Measurements from ENCODE around the gene SLC19A3. TPM values are rescaled to one million over a fixed set of nuclear protein-coding genes. Genes with fewer than 3 reads are reported as not detected.

SLC19A3 gene
- total RNA-seq, 2 donors from 2014 or later: 6.4 to 19.6 TPM

DNA sequence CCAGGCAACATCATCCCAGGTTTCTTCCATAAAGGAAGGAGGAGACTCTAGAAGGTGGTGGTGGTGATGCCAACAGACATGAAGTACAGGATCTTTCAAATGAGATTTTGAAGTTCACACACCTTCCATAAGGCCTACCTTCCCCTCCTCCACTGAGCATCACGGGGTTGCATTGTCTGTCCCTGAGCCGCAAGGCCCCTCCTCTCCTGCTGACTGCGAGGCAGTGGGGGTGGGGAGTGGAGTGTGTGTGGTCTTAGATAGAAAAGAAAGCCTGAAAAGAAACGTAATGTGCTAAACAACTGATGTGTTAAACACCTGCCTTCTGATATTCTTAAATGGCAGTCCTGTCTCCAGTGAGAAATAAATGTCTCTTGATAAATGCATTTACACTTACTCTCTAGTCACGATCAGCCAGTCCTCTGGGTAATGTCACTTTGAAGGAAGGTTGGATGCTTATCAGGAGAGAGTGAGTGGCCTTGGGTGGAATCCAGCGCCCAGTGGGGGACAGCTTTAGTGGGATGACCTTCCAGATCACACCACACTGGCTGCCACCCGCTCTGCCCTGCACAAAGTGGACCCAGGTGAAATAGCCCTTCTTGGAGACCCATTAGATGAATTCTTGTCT is 56.7 kb downstream of the SLC19A3 start:
- TF ChIP-seq, protein P1, sequence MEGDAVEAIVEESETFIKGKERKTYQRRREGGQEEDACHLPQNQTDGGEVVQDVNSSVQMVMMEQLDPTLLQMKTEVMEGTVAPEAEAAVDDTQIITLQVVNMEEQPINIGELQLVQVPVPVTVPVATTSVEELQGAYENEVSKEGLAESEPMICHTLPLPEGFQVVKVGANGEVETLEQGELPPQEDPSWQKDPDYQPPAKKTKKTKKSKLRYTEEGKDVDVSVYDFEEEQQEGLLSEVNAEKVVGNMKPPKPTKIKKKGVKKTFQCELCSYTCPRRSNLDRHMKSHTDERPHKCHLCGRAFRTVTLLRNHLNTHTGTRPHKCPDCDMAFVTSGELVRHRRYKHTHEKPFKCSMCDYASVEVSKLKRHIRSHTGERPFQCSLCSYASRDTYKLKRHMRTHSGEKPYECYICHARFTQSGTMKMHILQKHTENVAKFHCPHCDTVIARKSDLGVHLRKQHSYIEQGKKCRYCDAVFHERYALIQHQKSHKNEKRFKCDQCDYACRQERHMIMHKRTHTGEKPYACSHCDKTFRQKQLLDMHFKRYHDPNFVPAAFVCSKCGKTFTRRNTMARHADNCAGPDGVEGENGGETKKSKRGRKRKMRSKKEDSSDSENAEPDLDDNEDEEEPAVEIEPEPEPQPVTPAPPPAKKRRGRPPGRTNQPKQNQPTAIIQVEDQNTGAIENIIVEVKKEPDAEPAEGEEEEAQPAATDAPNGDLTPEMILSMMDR (IDR thresholded peaks at IDR 0.05): no peak
- Histone ChIP-seq H3K9ac (ENCODE audit: low read depth in 2 of 2, low read length in 2 of 2) (no peak overlapping the region), H3K9me3 (no peaks in the 10 kb centered on the region), H3K4me3 (no peak overlapping the region), H3K4me1 (no peaks in the 10 kb centered on the region), H3K27ac (no peak overlapping the region), H3K36me3 (no peaks in the 10 kb centered on the region), H3K27me3 (no peaks in the 10 kb centered on the region)
- DNase-seq: no peak
- intact Hi-C loops (cut with DNase I): loop anchor here (2.0 kb wide), 1 partner anchor 106 kb away; no protein-coding TSS in a partner anchor

DNA sequence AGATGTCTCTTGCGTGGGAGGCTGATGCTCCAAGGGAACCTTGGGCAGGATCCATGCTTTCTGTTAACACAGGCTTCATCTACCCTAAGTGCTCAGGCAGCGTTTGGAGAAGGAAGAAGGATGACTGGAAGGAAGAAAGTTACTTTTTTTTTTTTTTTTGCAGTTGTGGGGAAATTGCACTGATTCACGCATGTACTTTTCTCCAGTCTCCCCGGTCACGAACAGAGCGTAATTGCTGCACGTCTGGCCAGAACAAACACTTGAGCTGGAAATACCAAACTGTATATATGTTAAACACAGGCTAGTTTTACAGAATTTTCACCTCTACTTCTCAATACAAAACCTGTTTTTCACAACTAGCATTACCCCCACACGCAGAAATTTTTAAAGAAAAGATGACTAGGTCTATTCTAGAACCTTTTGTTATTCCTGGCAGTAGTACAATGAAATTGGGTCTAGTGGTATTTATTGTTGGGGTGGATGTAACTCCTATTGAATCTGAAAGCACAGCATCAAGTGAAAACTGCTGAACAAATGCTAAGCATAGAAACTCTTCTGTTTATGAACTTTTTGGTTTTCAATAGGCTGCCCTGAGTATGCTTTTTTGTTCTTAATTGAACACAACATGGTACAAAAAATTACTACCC is 60.5 kb downstream of the SLC19A3 start:
- intact Hi-C loops (cut with DNase I): loop anchor here (5.0 to 10.0 kb wide), 3 partner anchors 205 to 253 kb away; no protein-coding TSS in a partner anchor
- Histone ChIP-seq H3K4me3 (no peak overlapping the region), H3K36me3 (no peaks in the 10 kb centered on the region), H3K27ac (no peak overlapping the region), H3K9ac (ENCODE audit: low read depth in 2 of 2, low read length in 2 of 2) (no peak overlapping the region), H3K27me3 (no peaks in the 10 kb centered on the region), H3K4me1 (no peaks in the 10 kb centered on the region), H3K9me3 (no peaks in the 10 kb centered on the region)
- TF ChIP-seq, protein P1 (IDR thresholded peaks at IDR 0.05): no peak
- DNase-seq: no peak

DNA sequence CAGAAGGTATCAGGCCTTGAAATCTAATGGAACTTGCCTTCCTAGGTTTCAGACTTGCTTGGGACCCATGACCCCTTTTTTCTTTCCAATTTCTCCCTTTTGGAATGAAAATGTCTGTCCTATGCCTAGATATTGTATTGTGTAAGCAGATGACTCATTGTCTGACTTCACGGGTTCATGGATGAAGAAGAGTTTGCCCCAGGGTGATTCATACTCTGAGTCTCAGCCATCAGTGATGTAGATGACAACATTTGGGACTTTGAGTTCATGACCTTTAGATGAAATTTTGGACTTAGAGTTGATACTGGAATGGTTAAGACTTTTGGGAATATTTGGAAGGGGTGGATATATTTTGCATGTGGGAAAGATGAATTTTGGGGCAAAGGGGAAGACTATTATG is 62.4 kb downstream of the SLC19A3 start:
- no peaks in the 10 kb centered on the region for H3K27me3 ChIP-seq
- H3K27ac ChIP-seq: no peak overlapping the region
- H3K36me3 ChIP-seq: no peaks in the 10 kb centered on the region
- TF ChIP-seq, protein P1 (IDR thresholded peaks at IDR 0.05): no peak
- DNase-seq: no peak
- intact Hi-C loops (cut with DNase I): loop anchor here (5.0 to 10.0 kb wide), 3 partner anchors 207 to 251 kb away; no protein-coding TSS in a partner anchor
- H3K4me1 ChIP-seq: no peaks in the 10 kb centered on the region
- H3K9ac ChIP-seq (ENCODE audit: low read depth in 2 of 2, low read length in 2 of 2): no peak overlapping the region
- no peak overlapping the region for H3K4me3 ChIP-seq
- no peaks in the 10 kb centered on the region for H3K9me3 ChIP-seq

DNA sequence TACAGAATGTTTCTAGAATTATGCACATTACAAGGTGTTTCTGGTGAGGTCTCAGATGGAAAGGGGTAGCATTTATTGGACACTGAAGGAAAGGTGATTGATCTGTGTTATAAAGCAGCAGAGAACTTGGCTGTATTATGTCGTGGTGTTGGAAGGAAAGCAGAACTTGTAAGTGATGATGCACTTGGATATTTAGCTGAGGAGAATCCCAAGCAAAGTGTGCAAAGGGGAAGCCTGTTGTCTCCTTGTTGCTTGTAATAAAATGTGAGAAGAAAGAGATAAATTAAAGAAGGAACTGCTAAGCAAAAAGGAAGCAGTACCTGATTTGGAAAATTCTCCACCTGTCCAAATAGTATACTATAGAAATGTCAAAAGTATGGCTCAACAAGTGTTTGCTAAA is 63.4 kb downstream of the SLC19A3 start:
- Histone ChIP-seq H3K27me3 (no peaks in the 10 kb centered on the region), H3K27ac (no peak overlapping the region), H3K9me3 (no peaks in the 10 kb centered on the region), H3K36me3 (no peaks in the 10 kb centered on the region), H3K4me1 (no peaks in the 10 kb centered on the region), H3K4me3 (no peak overlapping the region), H3K9ac (ENCODE audit: low read depth in 2 of 2, low read length in 2 of 2) (no peak overlapping the region)
- TF ChIP-seq, protein P1 (IDR thresholded peaks at IDR 0.05): no peak
- intact Hi-C loops (cut with DNase I): loop anchor here (10.0 kb wide), 1 partner anchor 250 kb away; no protein-coding TSS in a partner anchor
- no peak for DNase-seq

DNA sequence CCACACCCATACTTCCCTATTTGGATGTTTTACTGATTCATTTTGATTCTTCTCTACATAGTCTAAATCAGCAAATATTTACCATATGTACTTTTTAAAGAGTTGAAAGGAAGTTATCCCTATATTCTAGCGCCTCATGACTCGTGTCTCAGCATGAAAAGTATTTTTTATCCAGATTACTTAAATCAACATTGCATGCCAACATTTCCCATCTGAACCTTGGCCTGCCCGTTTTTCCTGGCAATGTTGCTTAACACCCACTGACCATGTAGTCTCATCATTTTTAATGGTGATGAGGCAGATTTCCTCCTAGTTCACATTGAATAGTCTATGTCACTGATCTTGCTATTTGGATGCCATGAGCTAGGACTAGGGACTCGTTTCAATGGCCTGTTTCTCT is 64.4 kb downstream of the SLC19A3 start:
- TF ChIP-seq, protein P1 (IDR thresholded peaks at IDR 0.05): no peak
- no peak for DNase-seq
- Histone ChIP-seq H3K4me3 (no peak overlapping the region), H3K27ac (no peak overlapping the region), H3K4me1 (no peaks in the 10 kb centered on the region), H3K36me3 (no peaks in the 10 kb centered on the region), H3K27me3 (no peaks in the 10 kb centered on the region), H3K9ac (ENCODE audit: low read depth in 2 of 2, low read length in 2 of 2) (no peak overlapping the region), H3K9me3 (no peaks in the 10 kb centered on the region)
- intact Hi-C loops (cut with DNase I): loop anchor here (10.0 kb wide), 1 partner anchor 249 kb away; no protein-coding TSS in a partner anchor
